CD8-positive, alpha-beta memory T cell (primary cell): ENCODE data around the gene ITGB3BP. TPM values are rescaled to one million over a fixed set of nuclear protein-coding genes. Genes with fewer than 3 reads are reported as not detected.

ENCODE experiments used
- CTCF ChIA-PET: fragments of 350-600 bp; sonication (Branson Sonifier 250); formaldehyde crosslinking; loops from one replicate; lab custom pipeline; 2021; ENCODE audit warnings: antibody characterized with exemption; lab: Charles Lee
- POLR2A ChIA-PET: fragments of 350-600 bp; sonication (Branson Sonifier 250); formaldehyde crosslinking; loops from one replicate; lab custom pipeline; 2021; ENCODE audit warnings: antibody characterized with exemption; lab: Charles Lee
- DNase-seq, 5 donors: peaks; one replicate each; pipeline versions ENCODE4 v3.0.0 to v3.0.0-alpha.2; 2020 to 2022; ENCODE audit warnings: mixed read lengths in 1 of 5
- H3K27ac ChIP-seq: one replicate; pipeline ENCODE4 v1.7.0; 2013; ENCODE audit warnings: low read depth, mild to moderate bottlenecking, low read length, moderate library complexity
- H3K27me3 ChIP-seq: 2 replicates; pipeline ENCODE4 v1.7.0; 2013; ENCODE audit warnings: low read length, mild to moderate bottlenecking; ENCODE audit not compliant: insufficient read depth, poor library complexity, severe bottlenecking
- H3K36me3 ChIP-seq: 2 replicates; pipeline ENCODE4 v1.7.0; 2013; ENCODE audit warnings: mild to moderate bottlenecking, low read length, moderate library complexity; ENCODE audit not compliant: insufficient read depth
- H3K4me1 ChIP-seq: 2 replicates; pipeline ENCODE4 v1.7.0; 2013; ENCODE audit warnings: mild to moderate bottlenecking, low read length, moderate library complexity; ENCODE audit not compliant: insufficient read depth
- H3K4me3 ChIP-seq: 2 replicates; pipeline ENCODE4 v1.7.0; 2013; ENCODE audit warnings: mild to moderate bottlenecking, low read length
- H3K9me3 ChIP-seq: 2 replicates; pipeline ENCODE4 v1.7.0; 2013; ENCODE audit warnings: mild to moderate bottlenecking, low read length
- H3K27ac Mint-ChIP-seq, 8 donors: one replicate each; pipeline ENCODE4 v1.8.0; 2020 to 2021; ENCODE audit warnings: mixed read lengths in 8 of 8, mild to moderate bottlenecking in 6 of 8, inconsistent platforms in 3 of 8, moderate library complexity in 3 of 8
- H3K27me3 Mint-ChIP-seq, 2 donors: one replicate each; pipeline ENCODE4 v1.8.0; 2020 to 2021; ENCODE audit warnings: mixed read lengths in 2 of 2, mild to moderate bottlenecking in 1 of 2, moderate library complexity in 1 of 2
- H3K36me3 Mint-ChIP-seq, 3 donors: one replicate each; pipeline ENCODE4 v1.8.0; 2020 to 2021; ENCODE audit warnings: mixed read lengths in 3 of 3, inconsistent platforms in 1 of 3, mild to moderate bottlenecking in 1 of 3
- H3K4me1 Mint-ChIP-seq, 3 donors: one replicate each; pipeline ENCODE4 v1.8.0; 2020 to 2021; ENCODE audit warnings: mixed read lengths in 3 of 3, inconsistent platforms in 1 of 3, mild to moderate bottlenecking in 1 of 3
- H3K4me3 Mint-ChIP-seq, 7 donors: one replicate each; pipeline ENCODE4 v1.8.0; 2020 to 2021; ENCODE audit warnings: mixed read lengths in 7 of 7, mild to moderate bottlenecking in 6 of 7, moderate library complexity in 4 of 7, inconsistent platforms in 2 of 7
- H3K9me3 Mint-ChIP-seq, 5 donors: one replicate each; pipeline ENCODE4 v1.8.0; 2020 to 2022; ENCODE audit warnings: mixed read lengths in 5 of 5, mild to moderate bottlenecking in 3 of 5, moderate library complexity in 2 of 5, inconsistent platforms in 1 of 5
- polyA plus RNA-seq: library from polyadenylated mRNA; unstranded; fragments of 300-500 nt; fragmentation: Illumina TruSeq; gene quantifications from one replicate; pipeline ENCODE4 v1.2.3, GENCODE V29; 2021
- total RNA-seq, 2 experiments: library from RNA; stranded (reverse); gene quantifications; one replicate each; pipeline ENCODE4 v1.2.3, GENCODE V29; 2021

Gene ITGB3BP
- total and polyA plus RNA-seq, 3 experiments from 2014 or later = 25.0 to 49.0 (median 45.0) TPM

DNA sequence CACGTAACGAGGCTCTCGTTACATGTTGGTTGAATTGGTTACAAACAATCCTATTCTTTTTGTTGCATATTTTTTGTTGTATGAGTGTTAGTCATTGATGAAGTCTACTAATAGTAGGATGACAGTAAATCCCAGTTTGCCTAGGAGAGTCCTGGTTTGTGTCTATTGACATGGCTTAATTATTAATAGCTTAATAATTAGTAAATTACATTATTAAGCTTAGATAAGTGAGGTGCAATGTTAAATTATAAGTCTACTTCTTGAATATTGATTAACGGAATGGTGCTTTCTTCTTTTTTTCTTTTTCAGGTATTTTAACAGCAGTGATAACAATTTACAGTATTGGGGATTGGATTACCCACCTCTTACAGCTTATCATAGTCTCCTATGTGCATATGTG is 121.1 kb downstream of the ITGB3BP start:
- H3K9me3 ChIP-seq = no peaks in the 10 kb centered on the region
- H3K4me1 ChIP-seq = no peaks in the 10 kb centered on the region
- no peak for DNase-seq
- Mint-ChIP-seq H3K4me1 (peaks cover 0 to 3% (median 0%) of the 10 kb centered on the region in 3 donors), H3K36me3 (peaks cover 14 to 66% (median 19%) of the 10 kb centered on the region in 3 donors), H3K27me3 (no peaks in the 10 kb centered on the region), H3K9me3 (no peaks in the 10 kb centered on the region), H3K27ac (no peak overlapping the region), H3K4me3 (no peak overlapping the region)
- POLR2A ChIA-PET = no interaction called here
- no peaks in the 10 kb centered on the region for H3K36me3 ChIP-seq
- no peak overlapping the region for H3K4me3 ChIP-seq
- H3K27ac ChIP-seq = no peak overlapping the region
- H3K27me3 ChIP-seq = no peaks in the 10 kb centered on the region
- CTCF ChIA-PET = interaction anchor here (1.4 kb wide), 1 partner anchor 9 kb away, joined by 3 read pairs; no protein-coding TSS in a partner anchor

Other genes with a start within 250 kb of the ITGB3BP start
- not detected for gene FOXD3, start 200.7 kb downstream of the ITGB3BP start, total RNA-seq
- not detected for gene FOXD3, start 200.7 kb downstream of the ITGB3BP start, polyA plus RNA-seq
- gene ALG6, start 155.6 kb downstream of the ITGB3BP start, total RNA-seq = 10 to 100 TPM; 21.2 to 24.6 TPM
- gene ALG6, start 155.6 kb downstream of the ITGB3BP start, polyA plus RNA-seq = 25.6 TPM
- 1 to 10 TPM; 6.7 to 7.4 TPM for gene EFCAB7, start 300 bp upstream of the ITGB3BP start, total RNA-seq
- 4.5 TPM for gene EFCAB7, start 300 bp upstream of the ITGB3BP start, polyA plus RNA-seq
- 10 to 100 TPM; 28.3 to 29.0 TPM for gene PGM1, start 70.2 kb upstream of the ITGB3BP start, total RNA-seq
- gene PGM1, start 70.2 kb upstream of the ITGB3BP start, polyA plus RNA-seq = 35.1 TPM